Activated naive CD8-positive, alpha-beta T cell (primary cell): ENCODE results near the gene CASQ2.

Experiments used
- H3K27ac Mint-ChIP-seq: one replicate; pipeline ENCODE4 v1.8.0; 2021; ENCODE audit warnings: mixed read lengths
- H3K27me3 Mint-ChIP-seq: one replicate; pipeline ENCODE4 v1.8.0; 2021; ENCODE audit warnings: mixed read lengths
- H3K36me3 Mint-ChIP-seq: one replicate; pipeline ENCODE4 v1.8.0; 2021; ENCODE audit warnings: mixed read lengths
- H3K4me1 Mint-ChIP-seq: one replicate; pipeline ENCODE4 v1.8.0; 2021; ENCODE audit warnings: low read depth, mixed read lengths
- H3K4me3 Mint-ChIP-seq: one replicate; pipeline ENCODE4 v1.8.0; 2021; ENCODE audit warnings: mild to moderate bottlenecking, mixed read lengths
- H3K9me3 Mint-ChIP-seq: one replicate; pipeline ENCODE4 v1.8.0; 2021; ENCODE audit warnings: low read depth, mixed read lengths

Gene CASQ2

GRCh38 chr1:115676498-115677181 lies 91.9 kb downstream of the CASQ2 start:
- H3K4me3 Mint-ChIP-seq = no peak overlapping the region
- H3K9me3 Mint-ChIP-seq = no peaks in the 10 kb centered on the region
- no peak overlapping the region for H3K27ac Mint-ChIP-seq
- H3K4me1 Mint-ChIP-seq = no peaks in the 10 kb centered on the region
- no peaks in the 10 kb centered on the region for H3K27me3 Mint-ChIP-seq
- no peaks in the 10 kb centered on the region for H3K36me3 Mint-ChIP-seq

GRCh38 chr1:115672224-115673009 lies 96.1 kb downstream of the CASQ2 start:
- Mint-ChIP-seq H3K36me3 (no peaks in the 10 kb centered on the region), H3K27me3 (no peaks in the 10 kb centered on the region), H3K9me3 (no peaks in the 10 kb centered on the region), H3K4me1 (no peaks in the 10 kb centered on the region), H3K27ac (no peak overlapping the region), H3K4me3 (no peak overlapping the region)

- no peak overlapping the region for H3K27ac Mint-ChIP-seq
Measured at GRCh38 chr1:115671176-115671934, 97.2 kb downstream of the CASQ2 start.

GRCh38 chr1:115670476-115671175 lies 97.9 kb downstream of the CASQ2 start:
- no peak overlapping the region for H3K27ac Mint-ChIP-seq
- H3K36me3 Mint-ChIP-seq = no peaks in the 10 kb centered on the region
- no peaks in the 10 kb centered on the region for H3K27me3 Mint-ChIP-seq
- no peak overlapping the region for H3K4me3 Mint-ChIP-seq
- no peaks in the 10 kb centered on the region for H3K4me1 Mint-ChIP-seq
- H3K9me3 Mint-ChIP-seq = no peaks in the 10 kb centered on the region

More at GRCh38 chr1:115671176-115671934, 97.2 kb downstream of the CASQ2 start:
- H3K36me3 Mint-ChIP-seq = no peaks in the 10 kb centered on the region
- no peaks in the 10 kb centered on the region for H3K9me3 Mint-ChIP-seq
- H3K27me3 Mint-ChIP-seq = no peaks in the 10 kb centered on the region
- H3K4me3 Mint-ChIP-seq = no peak overlapping the region
- no peaks in the 10 kb centered on the region for H3K4me1 Mint-ChIP-seq

GRCh38 chr1:115669886-115670285 lies 98.6 kb downstream of the CASQ2 start:
- Mint-ChIP-seq H3K4me1 (no peaks in the 10 kb centered on the region), H3K9me3 (no peaks in the 10 kb centered on the region), H3K27me3 (no peaks in the 10 kb centered on the region), H3K27ac (no peak overlapping the region), H3K4me3 (no peak overlapping the region), H3K36me3 (no peaks in the 10 kb centered on the region)

GRCh38 chr1:115669002-115669673 lies 99.4 kb downstream of the CASQ2 start:
- no peaks in the 10 kb centered on the region for H3K36me3 Mint-ChIP-seq
- no peak overlapping the region for H3K4me3 Mint-ChIP-seq
- no peaks in the 10 kb centered on the region for H3K4me1 Mint-ChIP-seq
- no peaks in the 10 kb centered on the region for H3K9me3 Mint-ChIP-seq
- H3K27ac Mint-ChIP-seq = no peak overlapping the region
- H3K27me3 Mint-ChIP-seq = no peaks in the 10 kb centered on the region

GRCh38 chr1:115668579-115668978 lies 99.9 kb downstream of the CASQ2 start:
- Mint-ChIP-seq H3K9me3 (no peaks in the 10 kb centered on the region), H3K4me1 (no peaks in the 10 kb centered on the region), H3K27ac (no peak overlapping the region), H3K27me3 (no peaks in the 10 kb centered on the region), H3K36me3 (peaks cover 3% of the 10 kb centered on the region), H3K4me3 (no peak overlapping the region)

GRCh38 chr1:115666702-115667101 lies 101.8 kb downstream of the CASQ2 start:
- Mint-ChIP-seq H3K9me3 (no peaks in the 10 kb centered on the region), H3K36me3 (peaks cover 5% of the 10 kb centered on the region), H3K4me1 (no peaks in the 10 kb centered on the region), H3K27ac (no peak overlapping the region), H3K4me3 (no peak overlapping the region), H3K27me3 (no peaks in the 10 kb centered on the region)

GRCh38 chr1:115666206-115666605 lies 102.3 kb downstream of the CASQ2 start:
- no peaks in the 10 kb centered on the region for H3K9me3 Mint-ChIP-seq
- H3K27me3 Mint-ChIP-seq = no peaks in the 10 kb centered on the region
- H3K4me3 Mint-ChIP-seq = no peak overlapping the region
- no peak overlapping the region for H3K27ac Mint-ChIP-seq
- H3K36me3 Mint-ChIP-seq = peaks cover 5% of the 10 kb centered on the region
- H3K4me1 Mint-ChIP-seq = no peaks in the 10 kb centered on the region

GRCh38 chr1:115665319-115666096 lies 103.0 kb downstream of the CASQ2 start:
- Mint-ChIP-seq H3K4me1 (no peaks in the 10 kb centered on the region), H3K27ac (no peak overlapping the region), H3K36me3 (peaks cover 5% of the 10 kb centered on the region), H3K27me3 (no peaks in the 10 kb centered on the region), H3K4me3 (no peak overlapping the region), H3K9me3 (no peaks in the 10 kb centered on the region)

GRCh38 chr1:115661157-115661556 lies 107.4 kb downstream of the CASQ2 start:
- Mint-ChIP-seq H3K36me3 (peaks cover 5% of the 10 kb centered on the region), H3K27me3 (no peaks in the 10 kb centered on the region), H3K9me3 (no peaks in the 10 kb centered on the region), H3K27ac (no peak overlapping the region), H3K4me1 (peaks cover under 1% of the 10 kb centered on the region), H3K4me3 (no peak overlapping the region)

GRCh38 chr1:115660151-115660550 lies 108.4 kb downstream of the CASQ2 start:
- Mint-ChIP-seq H3K27ac (no peak overlapping the region), H3K27me3 (no peaks in the 10 kb centered on the region), H3K36me3 (peaks cover 5% of the 10 kb centered on the region), H3K9me3 (no peaks in the 10 kb centered on the region), H3K4me3 (no peak overlapping the region), H3K4me1 (peaks cover 5% of the 10 kb centered on the region)

GRCh38 chr1:115658646-115659045 lies 109.9 kb downstream of the CASQ2 start:
- peaks cover 2% of the 10 kb centered on the region for H3K36me3 Mint-ChIP-seq

More at GRCh38 chr1:115658646-115659045, 109.9 kb downstream of the CASQ2 start:
- H3K27ac Mint-ChIP-seq = no peak overlapping the region
- no peaks in the 10 kb centered on the region for H3K9me3 Mint-ChIP-seq
- no peaks in the 10 kb centered on the region for H3K27me3 Mint-ChIP-seq
- no peak overlapping the region for H3K4me3 Mint-ChIP-seq
- H3K4me1 Mint-ChIP-seq = peaks cover 8% of the 10 kb centered on the region
